Heart right ventricle (tissue), 16 donors: ENCODE results near the gene DYRK1A. TPM values are rescaled to one million over a fixed set of nuclear protein-coding genes. Genes with fewer than 3 reads are reported as not detected.

Experiments used
- ATAC-seq, 8 donors: fragments of 200-7000 bp; cut with Tn5 transposase; one replicate each; pipeline ENCODE4 v1.9.1; 2020; ENCODE audit warnings: mild to moderate bottlenecking in 8 of 8, moderate library complexity in 8 of 8, moderate number of reproducible peaks in 1 of 8
- DNase-seq, 2 donors: peaks; one replicate each; pipeline ENCODE4 v3.0.0-alpha.2; 2020
- H3K27ac ChIP-seq, 10 donors: fragments of 200-600 bp; sonication (generic) in 2 of 10; one replicate each; pipeline versions ENCODE4 v1.5.0 to v1.8.0; 2020 to 2022; ENCODE audit warnings: mild to moderate bottlenecking in 3 of 10
- H3K27me3 ChIP-seq, 7 donors: fragments of 200-600 bp; one replicate each; pipeline ENCODE4 v1.8.0; 2021 to 2022; ENCODE audit warnings: mild to moderate bottlenecking in 2 of 7
- H3K36me3 ChIP-seq, 9 donors: fragments of 200-600 bp; sonication (generic) in 1 of 9; one replicate each; pipeline versions ENCODE4 v1.5.0 to v1.8.0; 2020 to 2022; ENCODE audit warnings: mild to moderate bottlenecking in 2 of 9
- H3K4me1 ChIP-seq, 9 donors: fragments of 200-600 bp; sonication (generic) in 1 of 9; one replicate each; pipeline versions ENCODE4 v1.5.0 to v1.8.0; 2020 to 2022; ENCODE audit warnings: mild to moderate bottlenecking in 4 of 9
- H3K4me3 ChIP-seq, 10 donors: fragments of 200-600 bp; sonication (generic) in 2 of 10; one replicate each; pipeline versions ENCODE4 v1.5.0 to v1.8.0; 2020 to 2022; ENCODE audit warnings: mild to moderate bottlenecking in 7 of 10, moderate library complexity in 2 of 10
- H3K9me3 ChIP-seq, 11 donors: fragments of 200-600 bp in 10 of 11; sonication (generic) in 2 of 11; one replicate each; pipeline versions ENCODE4 v1.5.0 to v1.8.0; 2013 to 2022; ENCODE audit warnings: mild to moderate bottlenecking in 2 of 11, control low read depth in 1 of 11, moderate library complexity in 1 of 11
- CTCF ChIP-seq, 9 donors: fragments of 200-600 bp; sonication (generic) in 2 of 9; IDR thresholded peaks; one replicate each; pipeline versions ENCODE4 v1.5.0 to v1.8.0; 2021 to 2022; ENCODE audit warnings: antibody characterized with exemption in 9 of 9, mild to moderate bottlenecking in 5 of 9, moderate library complexity in 1 of 9
- WGBS, 2 donors: extraction: QIAGEN DNeasy Blood & Tissue Kit; methylation state at CpG; one replicate each; pipeline ENCODE4 v1.1.7; 2013; ENCODE audit warnings: inconsistent platforms in 1 of 2; 5-methylcytosine and 5-hydroxymethylcytosine counted together
- intact Hi-C, 10 donors: fragments of 100-400 bp; cut with DNase I; formaldehyde crosslinking; loops; one replicate each; pipeline versions ENCODE4 v1.11.1 to v1.14.2; 2022
- polyA plus RNA-seq, 2 donors: library from polyadenylated mRNA; stranded (reverse); fragments of 200-250 nt; gene quantifications; one replicate each; pipeline ENCODE4 v1.2.3, GENCODE V29; 2013
- total RNA-seq, 10 donors: library from RNA; stranded (reverse); fragmentation: NEBNext Ultra II Directional in 3 of 10; extraction: Animal tissue kit (Norgen Biotek cat#: 25700) in 3 of 10; gene quantifications; one replicate each; pipeline versions ENCODE4 v1.2.1 to v1.2.4, GENCODE V29; 2021 to 2023
- donor health status: Arrhythmogenic right ventricular cardiomyopathy.
- donor health status: ischemic (EF 13 %, LVEDD 7.1; RV severe dilation, severe dysfunction).
- donor health status: healthy with polysubstance abuse.
- donor health status: DM: no; HTN: yes; CAD: no.
- donor health status: DM: no; HTN: no; CAD: no.
- donor health status: ischemic (EF 25% LVEDD 6.9; RV normal size, moderate dysfunction).
- donor health status: ischemic (EF 25% LVEDD 5.7; RV mildly dilated, moderate dysfunction).
- donor health status: healthy.
- donor health status: DM: yes; HTN: yes; CAD: no.
- donor health status: Ischemic cardiomyopathy.
- donor health status: ischemic (EF 35%, LVEDD 5.7; RV mildly dilated, moderate dysfunction).
- donor health status: nonischemic (EF 11% LVEDD 7.7; RV severe dilation, severe dysfunction).
- donor health status: DM: yes; HTN: yes; CAD: no.
- donor health status: PGD.
- donor health status: ischemic (EF 29% LVEDD 5.4; RV normal size, mild dysfunction).
- donor health status: nonischemic (EF 23%, LVEDD 6.1; RV moderate dilation, normal function).

The DYRK1A gene
- total and polyA plus RNA-seq, 12 donors, result 24.7 to 94.2 (median 73.2) TPM

- DNase-seq, result no peak
- Histone ChIP-seq H3K4me3 (no peak overlapping the region), H3K27ac (no peak overlapping the region), H3K4me1 (peaks cover 0 to 19% (median 12%) of the 10 kb centered on the region in 9 donors), H3K27me3 (peaks cover 0 to 19% (median 0%) of the 10 kb centered on the region in 7 donors), H3K36me3 (no peaks in the 10 kb centered on the region), H3K9me3 (no peaks in the 10 kb centered on the region)
- intact Hi-C loops, result no loop called here
- WGBS, 2 donors, result 68 to 75% methylated on average over 6 of the region's 6 CpGs
- no peak for ATAC-seq
- no peak for TF ChIP-seq CTCF (IDR thresholded peaks at IDR 0.05)
These were observed 160.5 kb downstream of the DYRK1A start for GRCh38 chr21:37527103-37527502.

- H3K9me3 ChIP-seq, result no peaks in the 10 kb centered on the region
- ATAC-seq, result no peak
- no peak for DNase-seq
- TF ChIP-seq CTCF (IDR thresholded peaks at IDR 0.05), result no peak
- H3K36me3 ChIP-seq, result no peaks in the 10 kb centered on the region
- WGBS, 2 donors, result 95% methylated on average over 4 of the region's 4 CpGs
- no peak overlapping the region for H3K4me3 ChIP-seq
- H3K27me3 ChIP-seq, result peaks cover 0 to 21% (median 0%) of the 10 kb centered on the region in 7 donors
- peaks cover 0 to 19% (median 12%) of the 10 kb centered on the region in 9 donors for H3K4me1 ChIP-seq
- H3K27ac ChIP-seq, result no peak overlapping the region
- intact Hi-C loops, result no loop called here
These were observed 161.1 kb downstream of the DYRK1A start for GRCh38 chr21:37527716-37528115.

- Histone ChIP-seq H3K9me3 (no peaks in the 10 kb centered on the region), H3K4me1 (peaks cover 0 to 25% (median 12%) of the 10 kb centered on the region in 9 donors), H3K27me3 (peaks cover 0 to 21% (median 0%) of the 10 kb centered on the region in 7 donors), H3K36me3 (no peaks in the 10 kb centered on the region), H3K27ac (no peak overlapping the region), H3K4me3 (no peak overlapping the region)
- 88 to 89% methylated on average over 12 of the region's 12 CpGs for WGBS, 2 donors
- no peak for DNase-seq
- intact Hi-C loops, result no loop called here
- ATAC-seq, result no peak
- TF ChIP-seq CTCF (IDR thresholded peaks at IDR 0.05), result no peak
These were observed 161.8 kb downstream of the DYRK1A start for GRCh38 chr21:37528150-37528937.

GRCh38 chr21:37529649-37530048, 163.1 kb downstream of the DYRK1A start:
- intact Hi-C loops, result no loop called here
- peaks cover 0 to 21% (median 0%) of the 10 kb centered on the region in 7 donors for H3K27me3 ChIP-seq
- no peak overlapping the region for H3K4me3 ChIP-seq
- no peaks in the 10 kb centered on the region for H3K36me3 ChIP-seq
- peaks cover 0 to 2% (median 0%) of the 10 kb centered on the region in 11 donors for H3K9me3 ChIP-seq
- peaks cover 0 to 29% (median 12%) of the 10 kb centered on the region in 9 donors for H3K4me1 ChIP-seq
- WGBS, 2 donors, result 88 to 94% methylated on average over 6 of the region's 6 CpGs
- TF ChIP-seq CTCF (IDR thresholded peaks at IDR 0.05), result no peak
- DNase-seq (no peak), ATAC-seq (no peak)
- H3K27ac ChIP-seq, result no peak overlapping the region
